Measurements from ENCODE around the gene HEY2. TPM values are rescaled to one million over a fixed set of nuclear protein-coding genes. Genes with fewer than 3 reads are reported as not detected.

Gene HEY2
- total RNA-seq, 1 experiment from 2014 or later, result 6.6 TPM

DNA sequence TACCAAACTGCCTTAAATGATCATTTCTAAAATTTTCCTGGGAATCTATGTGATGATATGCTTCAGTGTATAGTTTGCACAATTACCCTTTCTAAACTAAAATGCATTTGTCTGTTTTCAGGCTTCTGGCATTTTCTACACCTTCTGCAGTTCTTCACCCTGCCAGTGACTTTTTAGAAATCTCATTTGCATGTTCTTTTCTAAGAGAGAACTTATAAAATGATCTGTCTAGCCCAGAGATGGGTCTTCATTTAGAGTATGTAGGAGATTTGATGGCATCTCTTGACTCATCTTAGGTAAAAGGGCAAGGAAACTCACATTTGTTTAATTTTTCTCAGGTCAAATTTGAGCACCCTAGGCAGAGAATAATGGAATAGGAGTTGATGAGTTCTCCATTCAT, 59.2 kb downstream of the HEY2 start:
- Histone ChIP-seq H2BK120ac (ENCODE audit: low read depth, low read length, poor library complexity, severe bottlenecking) (no peak overlapping the region), H4K91ac (ENCODE audit: insufficient read length, low read depth, low read length) (no peak overlapping the region), H3K23me2 (ENCODE audit: insufficient read length, low read depth, low read length, poor library complexity, severe bottlenecking) (no peaks in the 10 kb centered on the region), H3K56ac (ENCODE audit: insufficient read length, low read depth, low read length) (no peak overlapping the region), H3K79me1 (ENCODE audit: insufficient read depth, low read depth, low read length, poor library complexity, severe bottlenecking) (no peaks in the 10 kb centered on the region), H3K79me2 (ENCODE audit: insufficient read depth, low read length) (no peaks in the 10 kb centered on the region), H2BK20ac (ENCODE audit: low read depth, low read length, poor library complexity, severe bottlenecking) (no peak overlapping the region), H3K9ac (ENCODE audit: extremely low read depth, insufficient read length, low read length) (no peak overlapping the region), H4K5ac (ENCODE audit: insufficient read length, low read depth, low read length) (no peak overlapping the region), H3K4me2 (ENCODE audit: insufficient read depth, insufficient read length, low read length) (no peak overlapping the region), H3K23ac (ENCODE audit: insufficient read length, low read depth, low read length) (no peak overlapping the region), H3K9me3 (ENCODE audit: control insufficient read depth, low read depth, low read length) (no peaks in the 10 kb centered on the region), H3T11ph (ENCODE audit: low read length) (no peak overlapping the region), H3K27ac (ENCODE audit: insufficient read length, low read depth, low read length) (no peak overlapping the region), H3K4ac (ENCODE audit: low read depth, low read length) (no peak overlapping the region), H3K14ac (ENCODE audit: insufficient read depth, low read length) (no peak overlapping the region), H4K20me1 (ENCODE audit: control insufficient read depth, insufficient read depth, insufficient read length) (no peaks in the 10 kb centered on the region), H3K4me1 (ENCODE audit: insufficient read depth, low read length) (no peaks in the 10 kb centered on the region), H3K18ac (ENCODE audit: insufficient read length, low read depth, low read length) (no peak overlapping the region), H3K27me3 (ENCODE audit: insufficient read depth, low read length) (no peaks in the 10 kb centered on the region), H4K8ac (replicated peaks; ENCODE audit: insufficient read length, low read depth, low read length) (no peak overlapping the region), H2AFZ (ENCODE audit: low read length) (no peak overlapping the region), H2BK12ac (ENCODE audit: insufficient read length, low read depth, low read length) (no peak overlapping the region), H2BK5ac (ENCODE audit: insufficient read length, low read length) (no peak overlapping the region), H2BK15ac (ENCODE audit: low read depth, low read length) (no peak overlapping the region), H2AK5ac (ENCODE audit: insufficient read length, low read length) (no peak overlapping the region)
- Mint-ChIP-seq H3K27ac (no peak overlapping the region), H3K4me3 (no peak overlapping the region), H3K9me3 (no peaks in the 10 kb centered on the region), H3K36me3 (ENCODE audit: insufficient read depth in 1 of 3, low read depth in 3 of 3) (no peaks in the 10 kb centered on the region), H3K4me1 (no peaks in the 10 kb centered on the region), H3K27me3 (ENCODE audit: low read depth) (no peaks in the 10 kb centered on the region)
- DNase-seq, result no peak
- TF ChIP-seq CTCF (conservative IDR thresholded peaks at IDR 0.05), result no peak

All from H9 (cell line).